NCI-H1417 treated with DMSO at 0.1 percent for 48 hours (cell line): ENCODE measurements around the gene HACD4.
"Not testable (repeated sequence)": the region's sequence is repeated elsewhere in the genome, so short reads cannot be mapped to it uniquely, and the experiment has no call there.

Experiments
- DNase-seq: peaks from one replicate; lab custom pipeline; 2025; lab: John Stamatoyannopoulos, UW

HACD4 gene

GRCh38 chr9:21016701-21017491 lies 14.5 kb downstream of the HACD4 start:
- DNase-seq: no peak

GRCh38 chr9:21015995-21016394 lies 15.4 kb downstream of the HACD4 start:
- no peak for DNase-seq

GRCh38 chr9:21015129-21015815 lies 16.2 kb downstream of the HACD4 start:
- no peak for DNase-seq

- DNase-seq: no peak
Observed at GRCh38 chr9:21002040-21002439, 29.4 kb downstream of the HACD4 start.

GRCh38 chr9:21001581-21001980 lies 29.9 kb downstream of the HACD4 start:
- no peak for DNase-seq

- DNase-seq: no peak
Observed at GRCh38 chr9:20997503-20998076, 33.9 kb downstream of the HACD4 start.

GRCh38 chr9:20996809-20997208 lies 34.6 kb downstream of the HACD4 start:
- DNase-seq: no peak

GRCh38 chr9:20995616-20996015 lies 35.8 kb downstream of the HACD4 start:
- DNase-seq: no peak

- no peak for DNase-seq
Observed at GRCh38 chr9:20994486-20994885, 37.0 kb downstream of the HACD4 start.

GRCh38 chr9:20990867-20991266 lies 40.6 kb downstream of the HACD4 start:
- no peak for DNase-seq

GRCh38 chr9:20989923-20990341 lies 41.5 kb downstream of the HACD4 start:
- DNase-seq: no peak

GRCh38 chr9:20988671-20989315 lies 42.6 kb downstream of the HACD4 start:
- DNase-seq: no peak

GRCh38 chr9:20988061-20988460 lies 43.4 kb downstream of the HACD4 start:
- no peak for DNase-seq

GRCh38 chr9:20987521-20987920 lies 43.9 kb downstream of the HACD4 start:
- DNase-seq: no peak

- DNase-seq: no peak
Observed at GRCh38 chr9:20985851-20986600, 45.4 kb downstream of the HACD4 start.

GRCh38 chr9:20984506-20984905 lies 46.9 kb downstream of the HACD4 start:
- DNase-seq: no peak

GRCh38 chr9:20981486-20981885 lies 50.0 kb downstream of the HACD4 start:
- DNase-seq: no peak

GRCh38 chr9:20980832-20981455 lies 50.5 kb downstream of the HACD4 start:
- no peak for DNase-seq

- DNase-seq: no peak
Observed at GRCh38 chr9:20978249-20978648, 53.2 kb downstream of the HACD4 start.

GRCh38 chr9:20974191-20974938 lies 57.1 kb downstream of the HACD4 start:
- not testable (repeated sequence) for DNase-seq
